Measurements from ENCODE around the gene MYD88.

The MYD88 gene

DNA sequence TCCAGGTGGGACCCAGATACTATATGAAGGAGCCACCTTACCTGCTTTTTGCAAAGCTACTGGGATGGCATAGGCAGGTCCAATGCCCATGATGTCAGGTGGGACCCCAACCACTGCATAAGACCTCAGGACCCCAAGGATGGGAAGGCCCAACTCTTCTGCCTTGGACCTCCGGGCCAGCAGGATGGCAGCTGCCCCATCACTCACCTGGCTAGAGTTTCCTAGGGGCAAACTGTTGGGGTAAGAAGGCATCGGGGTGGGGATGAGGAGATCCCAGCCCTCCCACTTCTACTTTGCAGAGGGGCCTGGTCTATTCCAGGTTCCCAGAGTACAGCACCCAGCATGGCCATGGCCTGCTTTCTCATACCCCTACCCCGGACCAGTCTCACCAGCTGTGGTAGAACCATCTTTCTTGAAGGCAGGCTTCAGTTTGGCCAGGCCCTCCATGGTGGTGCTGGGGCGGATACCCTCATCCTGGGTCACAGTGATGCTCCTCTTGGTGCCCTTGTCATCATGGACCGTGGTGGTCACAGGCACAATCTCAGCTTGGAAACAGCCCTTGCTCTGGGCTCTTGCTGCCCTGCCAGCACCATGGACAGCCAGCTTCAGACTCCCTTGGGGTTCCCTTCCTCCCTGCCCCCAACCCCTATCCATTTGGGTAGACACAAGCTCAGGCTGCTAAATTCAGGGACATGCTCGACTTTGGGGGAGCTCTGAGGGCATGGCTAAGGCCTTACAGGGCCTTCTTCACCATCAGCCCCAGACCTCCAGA is 12.2 kb upstream of the MYD88 start:
- H4K20me1 ChIP-seq (ENCODE audit: low read depth, low read length): no peaks in the 10 kb centered on the region

DNA sequence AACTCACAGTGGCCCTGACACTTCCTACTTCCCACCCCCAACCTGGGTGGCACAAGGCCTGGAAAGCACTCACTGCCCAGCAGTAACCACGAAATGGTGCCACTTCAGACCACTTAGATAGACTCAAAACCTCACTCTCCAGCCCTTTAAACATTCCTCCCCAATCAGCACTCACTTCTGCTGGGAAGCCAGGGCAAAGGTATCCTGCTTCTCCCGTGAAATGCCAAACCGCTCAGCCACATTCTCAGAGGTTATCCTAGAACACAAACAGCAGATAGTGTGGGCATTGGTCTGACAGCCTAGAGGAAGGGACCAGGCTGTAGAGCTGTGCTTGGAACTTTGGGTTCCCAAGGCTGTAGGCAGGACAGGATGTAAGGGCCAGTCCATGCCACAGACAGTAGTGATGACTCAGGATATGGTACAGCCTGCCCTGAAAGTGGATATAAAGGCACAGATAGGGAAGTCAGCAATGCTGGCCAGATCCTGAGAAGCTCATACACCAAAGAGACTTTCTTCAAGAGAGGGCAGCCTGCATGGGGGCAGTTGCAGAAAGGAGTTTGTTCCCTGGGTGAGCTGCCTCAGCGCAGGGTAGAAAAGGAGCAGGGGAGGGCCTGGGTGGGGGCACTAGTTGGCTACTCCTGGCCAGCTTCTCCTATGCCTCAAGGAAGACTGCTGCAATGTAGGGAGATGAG is 10.7 kb upstream of the MYD88 start:
- H3K4me3 ChIP-seq (ENCODE audit: insufficient read depth, low read length, poor library complexity, severe bottlenecking): no peak overlapping the region
- H3K9ac ChIP-seq (ENCODE audit: low read length): no peak overlapping the region
- no peak overlapping the region for H2AFZ ChIP-seq (ENCODE audit: low read depth, low read length, severe bottlenecking)
- no peak overlapping the region for H3K4me2 ChIP-seq (ENCODE audit: low read depth, low read length, poor library complexity, severe bottlenecking)
- H3K79me2 ChIP-seq (ENCODE audit: insufficient read depth, low read length): no peaks in the 10 kb centered on the region
- TF ChIP-seq EZH2phosphoT487 (conservative IDR thresholded peaks at IDR 0.05; ENCODE audit: low read length): no peak
- no peak for TF ChIP-seq CTCF (IDR thresholded peaks at IDR 0.05; ENCODE audit: insufficient read depth, low read length, poor library complexity, severe bottlenecking)
- no peaks in the 10 kb centered on the region for H3K9me2 ChIP-seq (replicated peaks; ENCODE audit: insufficient read depth, low read length)
- H3K36me3 ChIP-seq (ENCODE audit: low read length): peaks cover 9% of the 10 kb centered on the region; the same call in 1 of the 2 replicates
- H4K20me1 ChIP-seq (ENCODE audit: low read depth, low read length): no peaks in the 10 kb centered on the region
- no peaks in the 10 kb centered on the region for H3K9me3 ChIP-seq (ENCODE audit: insufficient read depth, low read length)
- H3K27me3 ChIP-seq (ENCODE audit: low read length): no peaks in the 10 kb centered on the region
- H3F3A ChIP-seq (ENCODE audit: insufficient read depth): no peaks in the 10 kb centered on the region
- H3K27ac ChIP-seq (ENCODE audit: low read depth, low read length): no peak overlapping the region

More for the DNA sequence above, 12.2 kb upstream of the MYD88 start:
- no peaks in the 10 kb centered on the region for H3K9me3 ChIP-seq (ENCODE audit: insufficient read depth, low read length)
- TF ChIP-seq EZH2phosphoT487 (conservative IDR thresholded peaks at IDR 0.05; ENCODE audit: low read length): no peak
- no peaks in the 10 kb centered on the region for H3K79me2 ChIP-seq (ENCODE audit: insufficient read depth, low read length)
- H3K36me3 ChIP-seq (ENCODE audit: low read length): peaks cover 9% of the 10 kb centered on the region; the same call in 1 of the 2 replicates
- H3K4me2 ChIP-seq (ENCODE audit: low read depth, low read length, poor library complexity, severe bottlenecking): no peak overlapping the region
- no peak overlapping the region for H2AFZ ChIP-seq (ENCODE audit: low read depth, low read length, severe bottlenecking)
- H3K27ac ChIP-seq (ENCODE audit: low read depth, low read length): no peak overlapping the region
- H3F3A ChIP-seq (ENCODE audit: insufficient read depth): no peaks in the 10 kb centered on the region
- H3K9ac ChIP-seq (ENCODE audit: low read length): no peak overlapping the region
- no peaks in the 10 kb centered on the region for H3K27me3 ChIP-seq (ENCODE audit: low read length)
- no peaks in the 10 kb centered on the region for H3K9me2 ChIP-seq (replicated peaks; ENCODE audit: insufficient read depth, low read length)
- no peak overlapping the region for H3K4me3 ChIP-seq (ENCODE audit: insufficient read depth, low read length, poor library complexity, severe bottlenecking)

DNA sequence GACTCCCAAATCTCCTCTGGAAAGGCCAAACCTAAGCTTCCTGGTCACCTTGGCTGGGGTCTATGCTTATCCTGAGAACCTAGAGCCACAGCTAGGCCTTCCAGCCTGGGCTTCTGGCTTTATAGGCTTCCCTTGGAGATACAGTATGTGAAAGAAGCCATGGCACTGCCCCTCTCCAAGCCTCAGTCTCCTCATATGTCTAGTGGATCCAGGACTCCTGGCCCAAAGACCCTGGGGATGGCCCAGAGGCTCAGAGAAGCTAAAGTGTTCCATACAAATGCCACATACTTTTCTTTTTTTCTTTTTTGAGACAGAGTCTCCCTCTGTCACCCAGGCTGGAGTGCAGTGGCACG is 10.2 kb upstream of the MYD88 start:
- TF ChIP-seq EZH2phosphoT487 (conservative IDR thresholded peaks at IDR 0.05; ENCODE audit: low read length) (no peak), CTCF (IDR thresholded peaks at IDR 0.05; ENCODE audit: insufficient read depth, low read length, poor library complexity, severe bottlenecking) (no peak)
- Histone ChIP-seq H3K9me3 (ENCODE audit: insufficient read depth, low read length) (no peaks in the 10 kb centered on the region), H3F3A (ENCODE audit: insufficient read depth) (no peaks in the 10 kb centered on the region), H3K27me3 (ENCODE audit: low read length) (no peaks in the 10 kb centered on the region), H3K36me3 (ENCODE audit: low read length) (peaks cover 9% of the 10 kb centered on the region; the same call in 1 of the 2 replicates), H4K20me1 (ENCODE audit: low read depth, low read length) (no peaks in the 10 kb centered on the region), H2AFZ (ENCODE audit: low read depth, low read length, severe bottlenecking) (no peak overlapping the region), H3K4me2 (ENCODE audit: low read depth, low read length, poor library complexity, severe bottlenecking) (no peak overlapping the region), H3K4me3 (ENCODE audit: insufficient read depth, low read length, poor library complexity, severe bottlenecking) (no peak overlapping the region), H3K79me2 (ENCODE audit: insufficient read depth, low read length) (no peaks in the 10 kb centered on the region), H3K9me2 (replicated peaks; ENCODE audit: insufficient read depth, low read length) (no peaks in the 10 kb centered on the region), H3K27ac (ENCODE audit: low read depth, low read length) (no peak overlapping the region), H3K9ac (ENCODE audit: low read length) (no peak overlapping the region)

DNA sequence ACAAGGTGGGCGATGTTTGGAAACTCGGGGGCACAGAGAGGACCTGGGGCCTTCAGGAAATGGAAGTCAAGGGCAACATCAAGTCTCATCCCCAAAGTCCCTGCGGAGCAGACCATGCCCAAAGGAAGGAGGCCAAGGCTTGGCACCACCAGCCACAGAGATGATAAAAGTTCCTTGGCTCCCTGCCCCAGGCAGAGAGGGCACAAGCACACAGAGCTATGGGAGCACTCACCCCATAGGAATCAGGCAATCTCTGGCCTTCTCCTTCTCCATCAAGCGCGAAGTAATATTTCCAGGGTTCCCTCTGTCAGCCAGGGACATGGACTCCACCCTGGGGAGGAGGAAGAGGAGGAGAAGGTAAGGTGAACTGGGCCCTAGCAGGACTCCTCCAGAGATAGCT is 9.4 kb upstream of the MYD88 start:
- no peaks in the 10 kb centered on the region for H3F3A ChIP-seq (ENCODE audit: insufficient read depth)
- TF ChIP-seq EZH2phosphoT487 (conservative IDR thresholded peaks at IDR 0.05; ENCODE audit: low read length) (no peak), CTCF (IDR thresholded peaks at IDR 0.05; ENCODE audit: insufficient read depth, low read length, poor library complexity, severe bottlenecking) (no peak)
- H3K27ac ChIP-seq (ENCODE audit: low read depth, low read length): no peak overlapping the region
- H3K9ac ChIP-seq (ENCODE audit: low read length): no peak overlapping the region
- no peaks in the 10 kb centered on the region for H3K79me2 ChIP-seq (ENCODE audit: insufficient read depth, low read length)
- no peak overlapping the region for H3K4me3 ChIP-seq (ENCODE audit: insufficient read depth, low read length, poor library complexity, severe bottlenecking)
- H4K20me1 ChIP-seq (ENCODE audit: low read depth, low read length): no peaks in the 10 kb centered on the region
- H3K27me3 ChIP-seq (ENCODE audit: low read length): no peaks in the 10 kb centered on the region
- peaks cover 9% of the 10 kb centered on the region; the same call in 1 of the 2 replicates for H3K36me3 ChIP-seq (ENCODE audit: low read length)
- H2AFZ ChIP-seq (ENCODE audit: low read depth, low read length, severe bottlenecking): no peak overlapping the region
- H3K9me3 ChIP-seq (ENCODE audit: insufficient read depth, low read length): no peaks in the 10 kb centered on the region
- H3K9me2 ChIP-seq (replicated peaks; ENCODE audit: insufficient read depth, low read length): no peaks in the 10 kb centered on the region
- no peak overlapping the region for H3K4me2 ChIP-seq (ENCODE audit: low read depth, low read length, poor library complexity, severe bottlenecking)
